GM21423 (cell line): ENCODE results near the gene USP10.

Source experiments
- ATAC-seq: cut with Tn5 transposase; IDR thresholded peaks from one replicate; pipeline ENCODE4 v1.9.1; 2021; ENCODE audit warnings: mild to moderate bottlenecking, moderate library complexity; ENCODE audit not compliant: unreplicated experiment

USP10 gene

GRCh38 chr16:84818133-84818532 lies 118.3 kb downstream of the USP10 start:
- ATAC-seq = no peak

- ATAC-seq = no peak
Measured at GRCh38 chr16:84818989-84819643, 119.3 kb downstream of the USP10 start.

GRCh38 chr16:84819644-84820304 lies 120.0 kb downstream of the USP10 start, which contains the start of gene CRISPLD2:
Gene CRISPLD2 (plus strand): TSS chr16:84819985. CDS start chr16:84838496, 18,511 bp downstream.
- no peak for ATAC-seq

GRCh38 chr16:84820305-84820684 lies 120.5 kb downstream of the USP10 start:
- ATAC-seq = no peak

- ATAC-seq = no peak
Measured at GRCh38 chr16:84820771-84821170, 121.0 kb downstream of the USP10 start.

GRCh38 chr16:84821179-84821578 lies 121.4 kb downstream of the USP10 start:
- no peak for ATAC-seq

- ATAC-seq = no peak
Measured at GRCh38 chr16:84821728-84822689, 122.2 kb downstream of the USP10 start.

GRCh38 chr16:84822990-84823389 lies 123.2 kb downstream of the USP10 start:
- no peak for ATAC-seq

- no peak for ATAC-seq
Measured at GRCh38 chr16:84823484-84823883, 123.7 kb downstream of the USP10 start.

GRCh38 chr16:84823926-84824325 lies 124.1 kb downstream of the USP10 start:
- no peak for ATAC-seq

- no peak for ATAC-seq
Measured at GRCh38 chr16:84825896-84826557, 126.2 kb downstream of the USP10 start.

- no peak for ATAC-seq
Measured at GRCh38 chr16:84826558-84826941, 126.8 kb downstream of the USP10 start.

- no peak for ATAC-seq
Measured at GRCh38 chr16:84827131-84827574, 127.4 kb downstream of the USP10 start.

GRCh38 chr16:84827897-84828296 lies 128.1 kb downstream of the USP10 start:
- no peak for ATAC-seq

- no peak for ATAC-seq
Measured at GRCh38 chr16:84828322-84828721, 128.5 kb downstream of the USP10 start.
